Stimulated activated CD4-positive, alpha-beta T cell treated with anti-CD3 and anti-CD28 coated beads, Interleukin-12 subunit alpha, Interleukin-12 subunit beta, amount 100 ng/mL, for 24 hours (primary cell): ENCODE measurements around the gene EFCAB6.
"Not testable (repeated sequence)": the region's sequence is repeated elsewhere in the genome, so short reads cannot be mapped to it uniquely, and the experiment has no call there.

Source experiments
- DNase-seq, 2 experiments: peaks; one replicate each; pipeline ENCODE4 v3.0.0-alpha.2; 2020; ENCODE audit warnings: low read depth in 2 of 2

The EFCAB6 gene

GRCh38 chr22:43711681-43712080, 100.4 kb downstream of the EFCAB6 start:
- no peak for DNase-seq

GRCh38 chr22:43707648-43708047, 104.5 kb downstream of the EFCAB6 start:
- DNase-seq = no peak

GRCh38 chr22:43706571-43707328, 105.4 kb downstream of the EFCAB6 start:
- DNase-seq = no peak

- no peak for DNase-seq
Observed at GRCh38 chr22:43706151-43706550, 106.0 kb downstream of the EFCAB6 start.

GRCh38 chr22:43704051-43704450, 108.1 kb downstream of the EFCAB6 start:
- no peak for DNase-seq

- no peak for DNase-seq
Observed at GRCh38 chr22:43698403-43698802, 113.7 kb downstream of the EFCAB6 start.

GRCh38 chr22:43697894-43698293, 114.2 kb downstream of the EFCAB6 start:
- DNase-seq = no peak

GRCh38 chr22:43693249-43693648, 118.9 kb downstream of the EFCAB6 start:
- no peak for DNase-seq

GRCh38 chr22:43689356-43689755, 122.7 kb downstream of the EFCAB6 start:
- no peak for DNase-seq

GRCh38 chr22:43682851-43683250, 129.3 kb downstream of the EFCAB6 start:
- DNase-seq = no peak

GRCh38 chr22:43681731-43682360, 130.3 kb downstream of the EFCAB6 start:
- DNase-seq = no peak

- DNase-seq = no peak
Observed at GRCh38 chr22:43670513-43670912, 141.6 kb downstream of the EFCAB6 start.

- no peak for DNase-seq
Observed at GRCh38 chr22:43669190-43669589, 142.9 kb downstream of the EFCAB6 start.

- DNase-seq = no peak
Observed at GRCh38 chr22:43667656-43668055, 144.4 kb downstream of the EFCAB6 start.

GRCh38 chr22:43666457-43666856, 145.6 kb downstream of the EFCAB6 start:
- DNase-seq = no peak

GRCh38 chr22:43658823-43659222, 153.3 kb downstream of the EFCAB6 start:
- DNase-seq = no peak

GRCh38 chr22:43656581-43656980, 155.5 kb downstream of the EFCAB6 start:
- not testable (repeated sequence) for DNase-seq

GRCh38 chr22:43654271-43654670, 157.8 kb downstream of the EFCAB6 start:
- DNase-seq = no peak

GRCh38 chr22:43652845-43653244, 159.3 kb downstream of the EFCAB6 start:
- no peak for DNase-seq

- DNase-seq = no peak
Observed at GRCh38 chr22:43643387-43643786, 168.7 kb downstream of the EFCAB6 start.

GRCh38 chr22:43642319-43643206, 169.5 kb downstream of the EFCAB6 start:
- DNase-seq = no peak

- no peak for DNase-seq
Observed at GRCh38 chr22:43639228-43639948, 172.7 kb downstream of the EFCAB6 start.
